GM13977 (cell line): ENCODE results near the gene ZACN.

Experiments used
- DNase-seq: peaks from one replicate; pipeline ENCODE4 v3.0.0; 2012; ENCODE audit warnings: low spot score
- CTCF ChIP-seq: IDR thresholded peaks from 2 replicates; pipeline ENCODE4 v1.5.1; 2012; ENCODE audit warnings: mild to moderate bottlenecking, control low read depth; ENCODE audit not compliant: insufficient read depth; ENCODE audit errors: extremely low read depth, missing control alignments
- in situ Hi-C: fragments of 300-500 bp; cut with MboI; formaldehyde crosslinking; loops from one replicate; pipeline ENCODE4 v1.12.0; 2022; ENCODE audit warnings: low sequenced_read_pairs, low pct_unique_long_range_greater_than_20kb, mixed read lengths, inconsistent platforms; ENCODE audit not compliant: unreplicated experiment

ZACN gene

GRCh38 chr17:76107509-76107908 is 28.5 kb downstream of the ZACN start:
- DNase-seq, result no peak
- TF ChIP-seq CTCF, result peak; percentile 20
- in situ Hi-C loops, result no loop called here

- TF ChIP-seq CTCF, result no peak
- DNase-seq, result no peak
- in situ Hi-C loops, result no loop called here
These were observed 33.0 kb downstream of the ZACN start for GRCh38 chr17:76111956-76112355.

- in situ Hi-C loops, result no loop called here
- DNase-seq, result no peak
- TF ChIP-seq CTCF, result no peak
These were observed 36.3 kb downstream of the ZACN start for GRCh38 chr17:76115138-76115754.

- no peak for TF ChIP-seq CTCF
- peak; percentile 6 for DNase-seq
- in situ Hi-C loops, result no loop called here
These were observed 40.7 kb downstream of the ZACN start for GRCh38 chr17:76119409-76120371.

- peak; percentile 26 for DNase-seq
- no peak for TF ChIP-seq CTCF
- in situ Hi-C loops, result no loop called here
These were observed 41.7 kb downstream of the ZACN start for GRCh38 chr17:76120658-76121008.

- in situ Hi-C loops, result no loop called here
- peak; percentile 11 for TF ChIP-seq CTCF
- DNase-seq, result peak; percentile 68
These were observed 43.0 kb downstream of the ZACN start for GRCh38 chr17:76121932-76122430.
